K562 (cell line): ENCODE data around the gene ARL4D. TPM values are rescaled to one million over a fixed set of nuclear protein-coding genes. Genes with fewer than 3 reads are reported as not detected.

Source experiments
- CC2D1A ChIP-seq: fragments of 450-650 bp; IDR thresholded peaks from 2 replicates; pipeline ENCODE4 v1.6.1; 2017; ENCODE audit warnings: mild to moderate bottlenecking
- HDAC1 ChIP-seq, 2 experiments: fragments of 450-650 bp; IDR thresholded peaks; 2 replicates each; pipeline ENCODE4 v1.6.1; 2016 to 2017; ENCODE audit warnings: inconsistent platforms in 1 of 2, mild to moderate bottlenecking in 1 of 2, moderate library complexity in 1 of 2
- HNRNPLL ChIP-seq: fragments of 200-400 bp; formaldehyde crosslinking; IDR thresholded peaks from 2 replicates; pipeline ENCODE4 v1.6.1; 2017; ENCODE audit warnings: low read length, low read depth, mild to moderate bottlenecking; ENCODE audit not compliant: poor library complexity, severe bottlenecking
- MAFK ChIP-seq: IDR thresholded peaks from 2 replicates; pipeline ENCODE4 v1.6.1; 2011; ENCODE audit warnings: low read length, improper control_type of control experiment
- RBM39 ChIP-seq: fragments of 200-400 bp; formaldehyde crosslinking; optimal IDR thresholded peaks from 2 replicates; pipeline ENCODE3; 2018; ENCODE audit warnings: low read depth, low read length
- RUNX1 ChIP-seq: sonication (generic); IDR thresholded peaks from 2 replicates; pipeline ENCODE4 v1.6.1; 2016; ENCODE audit warnings: antibody characterized with exemption, low read depth
- SMAD2 ChIP-seq: fragments of 150-350 bp; IDR thresholded peaks from 2 replicates; pipeline ENCODE4 v1.6.1; 2014; ENCODE audit warnings: low read depth, mild to moderate bottlenecking, low read length
- SMARCC2 ChIP-seq: fragments of 450-650 bp; IDR thresholded peaks from 2 replicates; pipeline ENCODE4 v1.6.1; 2017; ENCODE audit warnings: antibody characterized with exemption, moderate library complexity, mild to moderate bottlenecking, low read depth
- SUPT5H ChIP-seq: fragments of 450-650 bp; IDR thresholded peaks from 2 replicates; pipeline ENCODE4 v1.6.1; 2016
- TAF7 ChIP-seq: fragments of 450-650 bp; IDR thresholded peaks from 2 replicates; pipeline ENCODE4 v1.6.1; 2016; ENCODE audit warnings: missing genetic modification characterization, missing compliant biosample characterization
- ZNF436 ChIP-seq: fragments of 250-450, 450-650 bp; sonication (Bioruptor Pico); formaldehyde crosslinking; IDR thresholded peaks from 2 replicates; pipeline ENCODE4 v1.7.0; 2020; ENCODE audit warnings: mild to moderate bottlenecking
- ZSCAN32 ChIP-seq: fragments of 450-650 bp; formaldehyde crosslinking; IDR thresholded peaks from 2 replicates; pipeline ENCODE4 v1.4.0; 2020; ENCODE audit warnings: mild to moderate bottlenecking, moderate library complexity
- polyA plus RNA-seq, 8 experiments: library from polyadenylated mRNA; depleted of rRNA in 4 of 8; stranded (reverse) in 5 of 8; unstranded in 3 of 8; fragments of >200 nt; fragmentation: Nextera tagmentation in 2 of 8; fragmentation: Illumina TruSeq in 1 of 8; extraction: Ambion mirVana in 2 of 8; extraction: Trizol in 1 of 8; gene quantifications; 2 replicates each; pipeline versions ENCODE4 v1.2.1 to v1.2.3, GENCODE V29; 2011 to 2014; ENCODE audit warnings: inconsistent platforms in 1 of 8, missing spikeins in 1 of 8
- total RNA-seq, 7 experiments: library from RNA; depleted of rRNA in 6 of 7; stranded (reverse); fragments of >200 nt in 6 of 7; fragmentation: Illumina TruSeq in 2 of 7; extraction: Trizol in 2 of 7; gene quantifications; 2 replicates each; pipeline versions ENCODE4 v1.2.1 to v1.2.3, GENCODE V29; 2011 to 2021; ENCODE audit warnings: low replicate concordance in 1 of 7
- TF ChIP-seq, protein P1 (sequence below): fragments of 200-800 bp; sonication (Bioruptor generic); IDR thresholded peaks from 2 replicates; pipeline ENCODE4 v1.6.1; 2017; ENCODE audit warnings: missing genetic modification characterization, missing compliant biosample characterization
- TF ChIP-seq, protein P2 (sequence below): fragments of 450-650 bp; formaldehyde crosslinking; IDR thresholded peaks from 2 replicates; pipeline ENCODE4 v1.4.0; 2022; ENCODE audit warnings: mild to moderate bottlenecking, moderate library complexity
- TF ChIP-seq, protein P3 (sequence below): fragments of 250-450 bp; sonication (Bioruptor Pico); IDR thresholded peaks from 2 replicates; pipeline ENCODE4 v1.4.0; 2020
- TF ChIP-seq, protein P4 (sequence below): fragments of 250-450 bp; sonication (Bioruptor Pico); IDR thresholded peaks from 2 replicates; pipeline ENCODE4 v1.8.0; 2021; ENCODE audit warnings: borderline replicate concordance, mild to moderate bottlenecking, moderate library complexity; ENCODE audit not compliant: poor library complexity, severe bottlenecking
- TF ChIP-seq, protein P5 (sequence below): sonication (generic); formaldehyde crosslinking; IDR thresholded peaks from 2 replicates; pipeline ENCODE4 v1.8.1; 2023; ENCODE audit warnings: mild to moderate bottlenecking, missing genetic modification reagents

ARL4D gene
- total and polyA plus RNA-seq, 9 of the 15 experiments (the other 6 are each of a cell fraction or from before 2014, with no cell fraction given): 0.07 to 0.53 (median 0.28) TPM; not detected in 1

DNA sequence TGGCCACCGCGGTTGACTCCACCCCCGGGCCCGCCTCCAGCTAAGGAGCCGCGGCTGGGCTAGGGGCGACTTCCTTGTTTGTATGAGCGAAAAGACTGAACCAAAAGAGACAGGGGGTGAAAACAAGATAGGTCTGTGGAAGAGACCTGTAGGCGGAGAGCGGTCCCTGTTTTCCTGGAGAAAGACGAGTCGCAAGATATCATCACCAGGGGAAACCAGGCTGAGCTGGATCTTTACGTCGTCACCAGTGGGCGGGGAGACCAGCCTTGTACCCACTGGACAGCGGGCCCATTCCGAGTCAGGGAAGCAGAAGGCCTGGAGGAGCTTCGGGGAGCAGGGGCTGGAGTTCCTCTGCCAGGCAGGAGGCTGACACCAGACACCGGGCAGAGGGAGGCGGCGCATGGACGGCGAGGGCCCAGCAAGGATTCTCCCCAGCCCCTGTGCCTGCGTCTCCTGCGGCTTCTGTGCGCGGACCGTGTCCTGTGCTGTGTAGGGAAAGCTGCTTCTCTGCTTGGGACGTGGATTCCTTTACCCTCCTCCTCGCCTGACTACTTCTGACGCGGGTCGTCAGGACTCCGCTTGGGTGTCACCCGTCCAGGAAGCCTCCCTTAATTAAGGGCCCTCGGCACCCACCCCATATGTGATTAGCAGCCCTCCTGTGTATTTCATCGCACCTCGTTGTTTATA is 10.3 kb upstream of the ARL4D start (continued):
- TF ChIP-seq, protein P1, sequence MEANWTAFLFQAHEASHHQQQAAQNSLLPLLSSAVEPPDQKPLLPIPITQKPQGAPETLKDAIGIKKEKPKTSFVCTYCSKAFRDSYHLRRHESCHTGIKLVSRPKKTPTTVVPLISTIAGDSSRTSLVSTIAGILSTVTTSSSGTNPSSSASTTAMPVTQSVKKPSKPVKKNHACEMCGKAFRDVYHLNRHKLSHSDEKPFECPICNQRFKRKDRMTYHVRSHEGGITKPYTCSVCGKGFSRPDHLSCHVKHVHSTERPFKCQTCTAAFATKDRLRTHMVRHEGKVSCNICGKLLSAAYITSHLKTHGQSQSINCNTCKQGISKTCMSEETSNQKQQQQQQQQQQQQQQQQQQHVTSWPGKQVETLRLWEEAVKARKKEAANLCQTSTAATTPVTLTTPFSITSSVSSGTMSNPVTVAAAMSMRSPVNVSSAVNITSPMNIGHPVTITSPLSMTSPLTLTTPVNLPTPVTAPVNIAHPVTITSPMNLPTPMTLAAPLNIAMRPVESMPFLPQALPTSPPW (CRISPR knock-in tag): no peak; the same call in 1 of the 2 replicates
- TF ChIP-seq RBM39 (no peak), RUNX1 (no peak), TAF7 (tag) (peak; percentile 86), SMAD2 (no peak), ZNF436 (CRISPR knock-in tag) (no peak), SMARCC2 (no peak), HNRNPLL (no peak), ZSCAN32 (CRISPR knock-in tag) (no peak), MAFK (no peak), SUPT5H (peak; percentile 79), HDAC1 (IDR thresholded peaks at IDR 0.05) (no peak), CC2D1A (no peak)
- TF ChIP-seq, protein P2, sequence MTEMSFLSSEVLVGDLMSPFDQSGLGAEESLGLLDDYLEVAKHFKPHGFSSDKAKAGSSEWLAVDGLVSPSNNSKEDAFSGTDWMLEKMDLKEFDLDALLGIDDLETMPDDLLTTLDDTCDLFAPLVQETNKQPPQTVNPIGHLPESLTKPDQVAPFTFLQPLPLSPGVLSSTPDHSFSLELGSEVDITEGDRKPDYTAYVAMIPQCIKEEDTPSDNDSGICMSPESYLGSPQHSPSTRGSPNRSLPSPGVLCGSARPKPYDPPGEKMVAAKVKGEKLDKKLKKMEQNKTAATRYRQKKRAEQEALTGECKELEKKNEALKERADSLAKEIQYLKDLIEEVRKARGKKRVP (CRISPR knock-in tag): no peak
- TF ChIP-seq, protein P3, sequence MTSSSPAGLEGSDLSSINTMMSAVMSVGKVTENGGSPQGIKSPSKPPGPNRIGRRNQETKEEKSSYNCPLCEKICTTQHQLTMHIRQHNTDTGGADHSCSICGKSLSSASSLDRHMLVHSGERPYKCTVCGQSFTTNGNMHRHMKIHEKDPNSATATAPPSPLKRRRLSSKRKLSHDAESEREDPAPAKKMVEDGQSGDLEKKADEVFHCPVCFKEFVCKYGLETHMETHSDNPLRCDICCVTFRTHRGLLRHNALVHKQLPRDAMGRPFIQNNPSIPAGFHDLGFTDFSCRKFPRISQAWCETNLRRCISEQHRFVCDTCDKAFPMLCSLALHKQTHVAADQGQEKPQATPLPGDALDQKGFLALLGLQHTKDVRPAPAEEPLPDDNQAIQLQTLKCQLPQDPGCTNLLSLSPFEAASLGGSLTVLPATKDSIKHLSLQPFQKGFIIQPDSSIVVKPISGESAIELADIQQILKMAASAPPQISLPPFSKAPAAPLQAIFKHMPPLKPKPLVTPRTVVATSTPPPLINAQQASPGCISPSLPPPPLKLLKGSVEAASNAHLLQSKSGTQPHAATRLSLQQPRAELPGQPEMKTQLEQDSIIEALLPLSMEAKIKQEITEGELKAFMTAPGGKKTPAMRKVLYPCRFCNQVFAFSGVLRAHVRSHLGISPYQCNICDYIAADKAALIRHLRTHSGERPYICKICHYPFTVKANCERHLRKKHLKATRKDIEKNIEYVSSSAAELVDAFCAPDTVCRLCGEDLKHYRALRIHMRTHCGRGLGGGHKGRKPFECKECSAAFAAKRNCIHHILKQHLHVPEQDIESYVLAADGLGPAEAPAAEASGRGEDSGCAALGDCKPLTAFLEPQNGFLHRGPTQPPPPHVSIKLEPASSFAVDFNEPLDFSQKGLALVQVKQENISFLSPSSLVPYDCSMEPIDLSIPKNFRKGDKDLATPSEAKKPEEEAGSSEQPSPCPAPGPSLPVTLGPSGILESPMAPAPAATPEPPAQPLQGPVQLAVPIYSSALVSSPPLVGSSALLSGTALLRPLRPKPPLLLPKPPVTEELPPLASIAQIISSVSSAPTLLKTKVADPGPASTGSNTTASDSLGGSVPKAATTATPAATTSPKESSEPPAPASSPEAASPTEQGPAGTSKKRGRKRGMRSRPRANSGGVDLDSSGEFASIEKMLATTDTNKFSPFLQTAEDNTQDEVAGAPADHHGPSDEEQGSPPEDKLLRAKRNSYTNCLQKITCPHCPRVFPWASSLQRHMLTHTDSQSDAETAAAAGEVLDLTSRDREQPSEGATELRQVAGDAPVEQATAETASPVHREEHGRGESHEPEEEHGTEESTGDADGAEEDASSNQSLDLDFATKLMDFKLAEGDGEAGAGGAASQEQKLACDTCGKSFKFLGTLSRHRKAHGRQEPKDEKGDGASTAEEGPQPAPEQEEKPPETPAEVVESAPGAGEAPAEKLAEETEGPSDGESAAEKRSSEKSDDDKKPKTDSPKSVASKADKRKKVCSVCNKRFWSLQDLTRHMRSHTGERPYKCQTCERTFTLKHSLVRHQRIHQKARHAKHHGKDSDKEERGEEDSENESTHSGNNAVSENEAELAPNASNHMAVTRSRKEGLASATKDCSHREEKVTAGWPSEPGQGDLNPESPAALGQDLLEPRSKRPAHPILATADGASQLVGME (CRISPR knock-in tag): no peak
- TF ChIP-seq, protein P4, sequence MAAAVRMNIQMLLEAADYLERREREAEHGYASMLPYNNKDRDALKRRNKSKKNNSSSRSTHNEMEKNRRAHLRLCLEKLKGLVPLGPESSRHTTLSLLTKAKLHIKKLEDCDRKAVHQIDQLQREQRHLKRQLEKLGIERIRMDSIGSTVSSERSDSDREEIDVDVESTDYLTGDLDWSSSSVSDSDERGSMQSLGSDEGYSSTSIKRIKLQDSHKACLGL (CRISPR knock-in tag): no peak
- TF ChIP-seq, protein P5, sequence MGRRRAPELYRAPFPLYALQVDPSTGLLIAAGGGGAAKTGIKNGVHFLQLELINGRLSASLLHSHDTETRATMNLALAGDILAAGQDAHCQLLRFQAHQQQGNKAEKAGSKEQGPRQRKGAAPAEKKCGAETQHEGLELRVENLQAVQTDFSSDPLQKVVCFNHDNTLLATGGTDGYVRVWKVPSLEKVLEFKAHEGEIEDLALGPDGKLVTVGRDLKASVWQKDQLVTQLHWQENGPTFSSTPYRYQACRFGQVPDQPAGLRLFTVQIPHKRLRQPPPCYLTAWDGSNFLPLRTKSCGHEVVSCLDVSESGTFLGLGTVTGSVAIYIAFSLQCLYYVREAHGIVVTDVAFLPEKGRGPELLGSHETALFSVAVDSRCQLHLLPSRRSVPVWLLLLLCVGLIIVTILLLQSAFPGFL (CRISPR knock-in tag): no peak
